Gastrocnemius medialis (tissue), 4 donors: ENCODE data around the gene MMP2. TPM values are rescaled to one million over a fixed set of nuclear protein-coding genes. Genes with fewer than 3 reads are reported as not detected.

Source experiments
- ATAC-seq, 2 donors: fragments of 150-250 bp; one replicate each; pipeline ENCODE4 v1.9.1; 2016
- DNase-seq, 2 donors: peaks; one replicate each; pipeline ENCODE4 v3.0.0-alpha.2; 2019
- H3K27ac ChIP-seq, 4 donors: fragments of 200-600 bp; sonication (generic); 1 replicate in 1 of 4; 2 replicates in 3 of 4; pipeline ENCODE4 v1.5.1; 2016 to 2018; ENCODE audit warnings: mild to moderate bottlenecking in 2 of 4, moderate library complexity in 1 of 4
- H3K27me3 ChIP-seq, 3 donors: fragments of 200-600 bp; sonication (generic) in 2 of 3; 1 replicate in 1 of 3; 2 replicates in 2 of 3; pipeline versions ENCODE4 v1.5.1 to v1.6.0; 2016 to 2019; ENCODE audit warnings: mild to moderate bottlenecking in 1 of 3, moderate library complexity in 1 of 3
- H3K36me3 ChIP-seq, 2 donors: fragments of 200-600 bp; sonication (generic) in 1 of 2; one replicate each; pipeline ENCODE4 v1.5.1; 2017 to 2018
- H3K4me1 ChIP-seq, 2 donors: fragments of 200-600 bp; sonication (generic) in 1 of 2; one replicate each; pipeline ENCODE4 v1.5.1; 2016 to 2017; ENCODE audit warnings: mild to moderate bottlenecking in 2 of 2
- H3K4me3 ChIP-seq, 4 donors: fragments of 200-600 bp; sonication (generic) in 3 of 4; 1 replicate in 1 of 4; 2 replicates in 3 of 4; pipeline ENCODE4 v1.5.1; 2016 to 2019; ENCODE audit warnings: mild to moderate bottlenecking in 2 of 4
- H3K9me3 ChIP-seq, 3 donors: fragments of 200-600 bp; sonication (generic) in 2 of 3; 1 replicate in 1 of 3; 2 replicates in 2 of 3; pipeline ENCODE4 v1.5.1; 2016 to 2019
- CTCF ChIP-seq, 5 experiments: fragments of 450-650 bp in 3 of 5; fragments of 200-600 bp in 2 of 5; sonication (generic) in 2 of 5; IDR thresholded peaks in 4 of 5; conservative IDR thresholded peaks in 1 of 5; 1 replicate in 4 of 5; 2 replicates in 1 of 5; pipeline ENCODE4 v1.5.1; 2016 to 2019; ENCODE audit warnings: antibody characterized with exemption in 5 of 5, mild to moderate bottlenecking in 3 of 5, moderate library complexity in 3 of 5
- POLR2A ChIP-seq, 2 donors: fragments of 450-650 bp; IDR thresholded peaks; one replicate each; pipeline ENCODE4 v1.6.1; 2017; ENCODE audit warnings: antibody characterized with exemption in 2 of 2, mild to moderate bottlenecking in 2 of 2, moderate library complexity in 2 of 2
- in situ Hi-C, 4 donors: fragments of 200-750 bp; cut with MboI; loops; one replicate each; pipeline versions ENCODE4 v1.15.0 to v1.8.0; 2017; ENCODE audit warnings: low sequenced_read_pairs in 4 of 4
- intact Hi-C: fragments of 100-400 bp; cut with DNase I; formaldehyde crosslinking; loops from one replicate; pipeline ENCODE4 v1.15.1; 2023; ENCODE audit warnings: low total_unique reads
- total RNA-seq, 4 donors: library from RNA; depleted of rRNA; stranded (reverse); fragments of >200 nt; gene quantifications; one replicate each; pipeline versions ENCODE4 v1.1.0 to v1.2.3, GENCODE V29; 2016

MMP2 gene
- total RNA-seq, 4 donors from 2014 or later = 26.6 to 119 (median 55.6) TPM

- ATAC-seq (no peak), DNase-seq (no peak)
- no peak overlapping the region for H3K4me3 ChIP-seq
- TF ChIP-seq CTCF (IDR thresholded peaks at IDR 0.05 in 4 of 5, conservative IDR thresholded peaks at IDR 0.05 in 1 of 5) (no peak), POLR2A (IDR thresholded peaks at IDR 0.05) (no peak)
- no peaks in the 10 kb centered on the region for H3K27me3 ChIP-seq
- H3K27ac ChIP-seq = peak overlapping the region; percentile 54 to 69 (median 63)
- H3K9me3 ChIP-seq = no peaks in the 10 kb centered on the region
- in situ Hi-C loops (no loop called here), intact Hi-C loops (no loop called here)
- H3K36me3 ChIP-seq = no peaks in the 10 kb centered on the region
- peaks cover 0 to 6% of the 10 kb centered on the region in 2 donors for H3K4me1 ChIP-seq
Measured at GRCh38 chr16:55488306-55488705, 9.3 kb downstream of the MMP2 start.

- ATAC-seq = no peak
- H3K27me3 ChIP-seq = no peaks in the 10 kb centered on the region
- H3K4me3 ChIP-seq = no peak overlapping the region
- no peak for DNase-seq
- peak overlapping the region; percentile 28 to 69 (median 60) for H3K27ac ChIP-seq
- intact Hi-C loops = no loop called here
- no peaks in the 10 kb centered on the region for H3K36me3 ChIP-seq
- TF ChIP-seq POLR2A (IDR thresholded peaks at IDR 0.05) = no peak
- TF ChIP-seq CTCF (IDR thresholded peaks at IDR 0.05 in 4 of 5, conservative IDR thresholded peaks at IDR 0.05 in 1 of 5) = no peak
- H3K4me1 ChIP-seq = peaks cover 0 to 6% of the 10 kb centered on the region in 2 donors
- in situ Hi-C loops = no loop called here
- no peaks in the 10 kb centered on the region for H3K9me3 ChIP-seq
Measured at GRCh38 chr16:55489119-55489955, 10.3 kb downstream of the MMP2 start.

- Histone ChIP-seq H3K27ac (peak overlapping the region; percentile 4 to 69 (median 38)), H3K36me3 (no peaks in the 10 kb centered on the region), H3K27me3 (no peaks in the 10 kb centered on the region), H3K9me3 (no peaks in the 10 kb centered on the region), H3K4me3 (no peak overlapping the region), H3K4me1 (peaks cover 0 to 6% of the 10 kb centered on the region in 2 donors)
- TF ChIP-seq POLR2A (IDR thresholded peaks at IDR 0.05) = no peak
- TF ChIP-seq CTCF (IDR thresholded peaks at IDR 0.05 in 4 of 5, conservative IDR thresholded peaks at IDR 0.05 in 1 of 5) = no peak
- in situ Hi-C loops (no loop called here), intact Hi-C loops (no loop called here)
- no peak for DNase-seq
- ATAC-seq = no peak
Measured at GRCh38 chr16:55489956-55490265, 10.9 kb downstream of the MMP2 start.

GRCh38 chr16:55490301-55490700, 11.3 kb downstream of the MMP2 start:
- Histone ChIP-seq H3K27ac (peak overlapping the region; percentile 4 to 59 (median 38)), H3K27me3 (no peaks in the 10 kb centered on the region), H3K4me3 (no peak overlapping the region), H3K36me3 (no peaks in the 10 kb centered on the region), H3K4me1 (peaks cover 0 to 8% of the 10 kb centered on the region in 2 donors), H3K9me3 (no peaks in the 10 kb centered on the region)
- in situ Hi-C loops (no loop called here), intact Hi-C loops (no loop called here)
- TF ChIP-seq POLR2A (IDR thresholded peaks at IDR 0.05) (no peak), CTCF (IDR thresholded peaks at IDR 0.05 in 4 of 5, conservative IDR thresholded peaks at IDR 0.05 in 1 of 5) (no peak)
- DNase-seq = no peak
- ATAC-seq = no peak
